HepG2 (cell line): ENCODE data around the gene CLCN2. TPM values are rescaled to one million over a fixed set of nuclear protein-coding genes. Genes with fewer than 3 reads are reported as not detected.

Experiments used
- ATF4 ChIP-seq, 2 experiments: fragments of 450-650 bp in 1 of 2; sonication (generic) in 1 of 2; formaldehyde crosslinking; IDR thresholded peaks; 2 replicates each; pipeline versions ENCODE4 v1.5.0 to v1.8.0; 2020 to 2022; ENCODE audit warnings: mild to moderate bottlenecking in 1 of 2, missing genetic modification reagents in 1 of 2
- CHCHD3 ChIP-seq: sonication (generic); formaldehyde crosslinking; IDR thresholded peaks from 2 replicates; pipeline ENCODE4 v1.8.0; 2022; ENCODE audit warnings: mild to moderate bottlenecking, missing genetic modification reagents, moderate library complexity
- HMGXB4 ChIP-seq, 2 experiments: sonication (generic) in 1 of 2; formaldehyde crosslinking in 1 of 2; IDR thresholded peaks; 2 replicates each; pipeline versions ENCODE4 v1.4.0 to v1.6.1; 2018 to 2020; ENCODE audit warnings: missing genetic modification reagents in 2 of 2, borderline replicate concordance in 1 of 2, low read depth in 1 of 2, mild to moderate bottlenecking in 1 of 2, missing biosample characterization in 1 of 2
- MYPOP ChIP-seq: sonication (generic); formaldehyde crosslinking; IDR thresholded peaks from 2 replicates; pipeline ENCODE4 v1.8.1; 2023; ENCODE audit warnings: mild to moderate bottlenecking, moderate library complexity, missing genetic modification reagents
- NAIF1 ChIP-seq: sonication (generic); formaldehyde crosslinking; IDR thresholded peaks from 2 replicates; pipeline ENCODE4 v1.5.0; 2020; ENCODE audit warnings: mild to moderate bottlenecking, missing genetic modification reagents, borderline replicate concordance
- RBM22 ChIP-seq: fragments of 200-400 bp; formaldehyde crosslinking; optimal IDR thresholded peaks from 2 replicates; pipeline ENCODE3; 2017; ENCODE audit warnings: mild to moderate bottlenecking, low read length, moderate library complexity
- SOX5 ChIP-seq: IDR thresholded peaks from 2 replicates; pipeline ENCODE4 v1.6.1; 2016; ENCODE audit warnings: borderline replicate concordance
- TAF1 ChIP-seq: sonication (generic); formaldehyde crosslinking; IDR thresholded peaks from 2 replicates; pipeline ENCODE4 v1.4.0; 2020; ENCODE audit warnings: missing genetic modification reagents
- ZBTB39 ChIP-seq: sonication (generic); formaldehyde crosslinking; IDR thresholded peaks from 2 replicates; pipeline ENCODE4 v1.5.0; 2020; ENCODE audit warnings: missing genetic modification reagents
- ZNF136 ChIP-seq: sonication (generic); formaldehyde crosslinking; IDR thresholded peaks from 2 replicates; pipeline ENCODE4 v1.8.1; 2022; ENCODE audit warnings: low read depth, mild to moderate bottlenecking, moderate library complexity, missing genetic modification reagents
- ZNF205 ChIP-seq: IDR thresholded peaks from 2 replicates; pipeline ENCODE4 v1.6.1; 2018; ENCODE audit warnings: missing biosample characterization, missing genetic modification reagents
- ZNF362 ChIP-seq: sonication (generic); formaldehyde crosslinking; IDR thresholded peaks from 2 replicates; pipeline ENCODE4 v1.4.0; 2020; ENCODE audit warnings: missing genetic modification reagents, mild to moderate bottlenecking, borderline replicate concordance
- ZNF576 ChIP-seq: sonication (generic); formaldehyde crosslinking; IDR thresholded peaks from 2 replicates; pipeline ENCODE4 v1.4.0; 2020; ENCODE audit warnings: mild to moderate bottlenecking, missing genetic modification reagents
- ZNF768 ChIP-seq: sonication (generic); formaldehyde crosslinking; IDR thresholded peaks from 2 replicates; pipeline ENCODE4 v1.4.0; 2020; ENCODE audit warnings: missing genetic modification reagents
- ZNF770 ChIP-seq: sonication (generic); formaldehyde crosslinking; IDR thresholded peaks from 2 replicates; pipeline ENCODE4 v1.5.0; 2020; ENCODE audit warnings: mild to moderate bottlenecking, missing genetic modification reagents
- ZNF839 ChIP-seq: sonication (generic); formaldehyde crosslinking; IDR thresholded peaks from 2 replicates; pipeline ENCODE4 v1.4.0; 2020; ENCODE audit warnings: missing genetic modification reagents, mild to moderate bottlenecking, borderline replicate concordance
- polyA plus RNA-seq, 8 experiments: library from polyadenylated mRNA; depleted of rRNA in 3 of 8; stranded (reverse) in 7 of 8; unstranded in 1 of 8; fragments of >200 nt; fragmentation: Illumina TruSeq in 4 of 8; extraction: Trizol in 4 of 8; gene quantifications; 2 replicates each; pipeline versions ENCODE4 v1.2.1 to v1.2.3, GENCODE V29; 2011 to 2016; ENCODE audit warnings: low read depth in 4 of 8, missing spikeins in 1 of 8, mixed read lengths in 1 of 8; ENCODE audit not compliant: insufficient read depth in 1 of 8
- total RNA-seq, 5 experiments: library from RNA; depleted of rRNA; stranded (reverse); fragments of >200 nt; fragmentation: Illumina TruSeq; extraction: Trizol; gene quantifications; 2 replicates each; pipeline ENCODE4 v1.2.3, GENCODE V29; 2016; ENCODE audit warnings: low read depth in 1 of 5

CLCN2 gene
- total and polyA plus RNA-seq, 2 of the 13 experiments (the other 11 are each of a cell fraction or from before 2014, with no cell fraction given): 11.4 to 13.5 TPM

GRCh38 chr3:184377882-184378445 is 16.6 kb upstream of the CLCN2 start, which contains the start of gene THPO (continued):
- TF ChIP-seq ZNF576 (CRISPR knock-in tag) (no peak), MYPOP (CRISPR knock-in tag) (peak; percentile 75; the same call in 1 of the 2 replicates), ZNF136 (CRISPR knock-in tag) (no peak), ZNF362 (CRISPR knock-in tag) (0 out of 2 replicates have a peak, but pooled peaks have one; percentile 17), RBM22 (no peak), ZNF205 (no peak), HMGXB4 (CRISPR knock-in tag; IDR thresholded peaks at IDR 0.05; ENCODE audit: borderline replicate concordance in 1 of 2, low read depth in 1 of 2) (peak; percentile 23 to 89; a peak in 2 of 4 replicates), CHCHD3 (CRISPR knock-in tag) (peak; percentile 59; the same call in 1 of the 2 replicates), ZNF768 (CRISPR knock-in tag) (no peak), TAF1 (CRISPR knock-in tag) (peak; percentile 84), ATF4 (CRISPR knock-in tag; IDR thresholded peaks at IDR 0.05) (peak in 1 of 2 experiments; percentile 57; a peak in 2 of 4 replicates), SOX5 (CRISPR knock-in tag) (no peak), NAIF1 (CRISPR knock-in tag) (no peak), ZBTB39 (CRISPR knock-in tag) (no peak), ZNF839 (CRISPR knock-in tag) (no peak; the same call in 1 of the 2 replicates), ZNF770 (CRISPR knock-in tag) (no peak)
